Stomach smooth muscle (tissue), 2 donors: Measurements from ENCODE around the gene CALN1.

Experiments used
- H3K27ac ChIP-seq: one replicate; pipeline ENCODE4 v1.7.0; 2013; ENCODE audit warnings: mild to moderate bottlenecking, low read length, inconsistent platforms
- H3K27me3 ChIP-seq, 2 donors: one replicate each; pipeline ENCODE4 v1.7.0; 2013; ENCODE audit warnings: low read length in 2 of 2; ENCODE audit not compliant: insufficient read depth in 2 of 2, control insufficient read depth in 1 of 2
- H3K36me3 ChIP-seq, 2 donors: one replicate each; pipeline ENCODE4 v1.7.0; 2013; ENCODE audit warnings: low read length in 2 of 2; ENCODE audit not compliant: control insufficient read depth in 2 of 2, insufficient read depth in 2 of 2
- H3K4me1 ChIP-seq: one replicate; pipeline ENCODE4 v1.7.0; 2013; ENCODE audit warnings: low read length; ENCODE audit not compliant: control insufficient read depth, insufficient read depth
- H3K4me3 ChIP-seq, 2 donors: one replicate each; pipeline ENCODE4 v1.7.0; 2013; ENCODE audit warnings: low read length in 2 of 2
- H3K9ac ChIP-seq, 2 donors: one replicate each; pipeline ENCODE4 v1.7.0; 2013; ENCODE audit warnings: low read length in 2 of 2, mild to moderate bottlenecking in 1 of 2
- H3K9me3 ChIP-seq, 2 donors: one replicate each; pipeline ENCODE4 v1.7.0; 2013; ENCODE audit warnings: low read length in 2 of 2; ENCODE audit not compliant: control insufficient read depth in 2 of 2
- donor health status: healthy.
- donor health status: Pancreatic carcinoma.

The CALN1 gene

DNA sequence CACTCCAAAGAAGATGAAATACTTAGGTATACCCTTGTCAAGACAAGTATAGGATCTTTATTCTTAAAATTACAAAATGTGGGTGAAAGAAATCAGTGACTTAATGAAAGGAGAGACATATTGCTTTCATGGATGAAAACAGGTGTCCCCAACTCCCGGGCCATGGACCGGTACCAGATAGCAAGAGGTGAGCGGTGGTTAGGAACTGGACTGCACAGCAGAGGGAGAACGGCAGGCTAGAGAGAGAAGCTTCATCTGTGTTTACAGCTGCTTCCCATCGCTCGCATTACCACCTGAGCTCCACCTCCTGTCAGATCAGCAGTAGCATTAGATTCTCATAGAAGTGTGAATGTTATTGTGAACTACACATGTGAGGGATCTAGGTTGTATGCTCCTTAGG lies 408.9 kb downstream of the CALN1 start:
- Histone ChIP-seq H3K27me3 (no peaks in the 10 kb centered on the region), H3K9ac (no peak overlapping the region), H3K4me3 (no peak overlapping the region), H3K9me3 (no peaks in the 10 kb centered on the region), H3K36me3 (no peaks in the 10 kb centered on the region), H3K27ac (no peak overlapping the region), H3K4me1 (no peaks in the 10 kb centered on the region)

DNA sequence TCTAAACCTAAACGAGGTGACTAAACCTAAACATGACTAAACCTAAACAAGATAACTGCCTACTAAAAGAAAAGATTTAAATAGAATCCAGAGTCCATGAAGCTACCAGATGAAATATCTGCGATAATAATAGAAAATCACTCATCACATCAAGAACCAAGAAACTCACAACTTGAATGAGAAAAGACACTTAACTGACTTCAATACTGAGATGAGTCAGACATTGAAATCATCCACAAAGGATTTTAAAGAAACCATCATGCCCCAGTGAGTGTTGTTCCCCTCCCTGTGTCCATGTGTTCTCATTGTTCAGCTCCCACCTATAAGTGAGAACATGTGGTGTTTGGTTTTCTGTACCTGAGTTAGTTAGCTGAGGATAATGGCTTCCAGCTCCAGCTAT lies 416.0 kb downstream of the CALN1 start:
- Histone ChIP-seq H3K4me1 (no peaks in the 10 kb centered on the region), H3K36me3 (no peaks in the 10 kb centered on the region)

DNA sequence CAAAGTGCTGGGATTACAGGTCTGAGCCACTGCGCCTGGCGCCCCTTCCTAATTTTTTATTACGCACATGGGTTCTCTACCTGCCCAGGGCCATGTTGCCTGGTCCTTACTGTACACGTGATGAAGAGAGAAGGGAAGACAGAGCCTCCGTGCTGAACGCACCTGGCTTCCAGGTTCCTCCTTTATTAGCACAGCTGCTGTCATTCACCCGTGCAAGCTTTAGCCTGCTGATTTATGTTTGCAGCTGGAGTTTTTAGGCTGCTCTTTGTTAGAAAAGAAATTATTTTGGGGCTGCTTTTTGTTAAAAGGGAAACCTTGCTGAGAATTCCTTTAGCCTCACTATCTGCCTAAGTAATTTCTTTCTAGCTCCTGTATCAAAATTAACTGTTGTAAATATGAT lies 417.0 kb downstream of the CALN1 start:
- Histone ChIP-seq H3K27ac (no peak overlapping the region), H3K27me3 (no peaks in the 10 kb centered on the region), H3K36me3 (no peaks in the 10 kb centered on the region), H3K9ac (no peak overlapping the region), H3K9me3 (no peaks in the 10 kb centered on the region), H3K4me3 (no peak overlapping the region), H3K4me1 (no peaks in the 10 kb centered on the region)

More for the DNA sequence above, 416.0 kb downstream of the CALN1 start:
- Histone ChIP-seq H3K27me3 (no peaks in the 10 kb centered on the region), H3K9me3 (no peaks in the 10 kb centered on the region), H3K27ac (no peak overlapping the region), H3K9ac (no peak overlapping the region), H3K4me3 (no peak overlapping the region)

DNA sequence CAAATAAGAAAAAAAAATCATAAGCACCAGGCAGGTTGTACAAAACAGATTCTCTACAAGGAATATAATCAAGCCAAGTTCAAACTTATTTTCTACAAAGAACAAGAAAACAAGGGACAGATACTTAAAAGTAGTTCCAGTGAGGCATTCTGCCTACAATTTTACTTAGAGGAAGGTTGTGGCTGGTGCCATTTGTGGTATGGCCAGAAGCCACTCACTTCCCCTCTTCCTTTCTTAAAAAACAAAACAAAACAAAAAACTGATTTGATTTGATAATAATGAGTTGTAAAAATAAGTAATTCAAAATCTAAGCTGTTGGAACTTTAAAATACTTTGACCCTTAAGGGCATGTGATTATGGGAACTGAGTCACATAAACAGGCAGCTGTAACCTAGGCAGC lies 420.6 kb downstream of the CALN1 start:
- H3K36me3 ChIP-seq = no peaks in the 10 kb centered on the region
- H3K9me3 ChIP-seq = peaks cover 0 to 2% of the 10 kb centered on the region in 2 donors
- no peak overlapping the region for H3K9ac ChIP-seq
- H3K4me1 ChIP-seq = no peaks in the 10 kb centered on the region
- H3K27ac ChIP-seq = no peak overlapping the region
- no peaks in the 10 kb centered on the region for H3K27me3 ChIP-seq
- no peak overlapping the region for H3K4me3 ChIP-seq

DNA sequence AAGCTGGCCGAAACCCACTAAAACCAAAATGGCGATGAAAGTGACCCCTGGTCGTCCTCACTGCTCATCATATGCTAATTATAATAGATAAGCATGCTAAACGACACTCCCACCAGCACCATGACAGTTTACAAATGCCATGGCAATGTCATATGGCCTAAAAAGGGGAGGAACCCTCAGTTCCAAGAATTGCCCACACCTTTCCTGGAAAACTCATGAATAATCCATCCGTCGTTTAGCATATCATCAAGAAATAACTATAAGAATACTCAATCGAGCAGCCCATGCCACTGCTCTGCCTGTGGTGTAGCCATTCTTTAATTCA lies 422.0 kb downstream of the CALN1 start:
- no peaks in the 10 kb centered on the region for H3K4me1 ChIP-seq
- H3K27ac ChIP-seq = no peak overlapping the region
- no peaks in the 10 kb centered on the region for H3K36me3 ChIP-seq
- H3K4me3 ChIP-seq = no peak overlapping the region
- H3K9me3 ChIP-seq = peaks cover 0 to 2% of the 10 kb centered on the region in 2 donors
- no peak overlapping the region for H3K9ac ChIP-seq
- no peaks in the 10 kb centered on the region for H3K27me3 ChIP-seq

DNA sequence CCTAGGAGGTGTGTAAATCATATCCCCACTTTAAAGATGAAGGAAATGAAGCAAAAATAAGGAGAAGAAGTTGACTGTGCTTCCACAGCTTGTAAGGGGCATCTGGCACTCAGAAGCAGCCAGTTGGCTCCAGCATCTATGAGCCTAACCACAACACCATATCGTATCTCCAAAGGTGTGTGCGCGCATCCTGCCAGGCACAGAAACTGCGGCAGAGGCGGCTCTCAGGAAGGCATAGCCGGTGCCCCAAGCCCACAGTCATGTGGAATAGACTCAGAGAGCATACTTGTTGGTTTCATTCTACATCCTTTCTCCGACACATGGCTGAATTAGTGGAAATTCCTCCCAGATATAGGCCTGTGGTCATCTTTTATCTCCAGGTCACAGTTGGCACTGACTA lies 423.9 kb downstream of the CALN1 start:
- no peak overlapping the region for H3K27ac ChIP-seq
- H3K36me3 ChIP-seq = no peaks in the 10 kb centered on the region
- H3K9me3 ChIP-seq = peaks cover 2 to 3% of the 10 kb centered on the region in 2 donors
- H3K9ac ChIP-seq = no peak overlapping the region
- H3K4me1 ChIP-seq = no peaks in the 10 kb centered on the region
- no peak overlapping the region for H3K4me3 ChIP-seq
- no peaks in the 10 kb centered on the region for H3K27me3 ChIP-seq

DNA sequence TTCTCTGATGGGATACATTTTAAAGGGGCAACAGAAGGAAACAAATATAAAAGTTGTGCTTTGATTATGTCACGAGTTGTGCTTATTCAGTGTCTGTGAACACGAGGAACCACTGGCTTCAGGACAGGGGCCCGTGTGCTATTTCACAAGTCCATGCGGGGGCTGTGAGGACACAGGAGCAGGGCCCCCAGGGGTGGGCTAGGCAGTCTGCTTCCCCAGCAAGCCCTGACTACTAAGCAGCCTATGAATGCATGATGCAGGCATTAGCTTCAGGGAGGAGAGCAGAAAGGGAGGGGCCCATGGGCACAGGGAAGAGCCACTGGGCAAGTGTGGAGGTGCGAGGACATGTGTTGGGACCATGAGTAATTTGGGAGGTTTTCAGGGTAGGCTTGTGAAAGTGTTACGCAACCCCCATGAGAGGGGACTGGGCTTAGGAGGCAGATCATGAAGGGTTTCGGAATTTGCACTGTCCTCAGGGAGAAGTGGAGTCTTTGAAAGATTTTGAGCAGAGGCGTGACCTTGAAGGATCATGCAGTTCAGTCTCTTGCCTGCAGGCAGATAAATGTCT lies 424.9 kb downstream of the CALN1 start:
- no peak overlapping the region for H3K9ac ChIP-seq
- no peaks in the 10 kb centered on the region for H3K4me1 ChIP-seq
- H3K27ac ChIP-seq = no peak overlapping the region
- no peaks in the 10 kb centered on the region for H3K36me3 ChIP-seq
- H3K9me3 ChIP-seq = peaks cover 2 to 3% of the 10 kb centered on the region in 2 donors
- H3K4me3 ChIP-seq = no peak overlapping the region
- H3K27me3 ChIP-seq = no peaks in the 10 kb centered on the region

DNA sequence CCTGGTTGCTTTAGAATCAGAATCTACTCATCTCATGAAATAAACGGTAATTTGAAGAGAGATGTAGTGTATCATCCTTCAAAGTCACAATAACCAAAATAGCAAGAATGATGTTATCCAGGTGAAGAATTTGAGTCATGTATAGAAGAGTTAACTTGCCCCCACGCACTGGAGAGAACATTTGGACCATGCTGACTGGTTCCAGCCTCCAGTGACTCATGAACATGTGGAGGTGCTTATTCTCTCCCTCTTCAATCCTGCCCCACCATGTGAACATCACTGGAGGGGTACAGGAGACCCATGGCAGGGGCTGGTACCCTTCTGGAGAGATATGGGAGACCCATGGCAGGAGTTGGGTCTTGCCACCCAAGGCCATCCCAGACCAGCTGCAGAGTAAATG lies 427.8 kb downstream of the CALN1 start:
- no peaks in the 10 kb centered on the region for H3K4me1 ChIP-seq
- H3K9ac ChIP-seq = no peak overlapping the region
- H3K27me3 ChIP-seq = no peaks in the 10 kb centered on the region
- H3K27ac ChIP-seq = no peak overlapping the region
- no peak overlapping the region for H3K4me3 ChIP-seq
- H3K36me3 ChIP-seq = no peaks in the 10 kb centered on the region
- peaks cover 2 to 3% of the 10 kb centered on the region in 2 donors for H3K9me3 ChIP-seq

DNA sequence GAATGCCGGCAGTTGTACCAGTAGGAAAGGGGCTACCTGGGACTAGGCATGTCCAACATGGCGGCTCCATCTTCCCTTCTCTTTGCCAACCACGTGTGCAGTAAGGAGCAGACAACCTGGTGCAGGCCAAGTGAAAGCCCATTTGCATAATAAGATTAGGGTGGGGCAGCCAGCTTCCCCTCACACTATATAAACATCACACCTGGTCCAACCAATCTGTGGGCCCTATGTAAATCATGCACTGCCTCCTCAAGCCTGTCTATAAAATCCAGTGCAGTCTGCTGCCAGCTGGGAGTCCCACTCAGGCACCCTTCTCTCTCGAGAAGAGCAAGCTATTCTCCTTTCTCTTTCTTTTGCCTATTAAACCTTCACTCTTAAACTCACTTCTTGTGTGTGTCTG lies 429.3 kb downstream of the CALN1 start:
- no peaks in the 10 kb centered on the region for H3K4me1 ChIP-seq
- H3K4me3 ChIP-seq = no peak overlapping the region
- no peaks in the 10 kb centered on the region for H3K27me3 ChIP-seq
- H3K9me3 ChIP-seq = peaks cover 0 to 3% of the 10 kb centered on the region in 2 donors
- no peaks in the 10 kb centered on the region for H3K36me3 ChIP-seq
- H3K9ac ChIP-seq = no peak overlapping the region
- H3K27ac ChIP-seq = no peak overlapping the region

DNA sequence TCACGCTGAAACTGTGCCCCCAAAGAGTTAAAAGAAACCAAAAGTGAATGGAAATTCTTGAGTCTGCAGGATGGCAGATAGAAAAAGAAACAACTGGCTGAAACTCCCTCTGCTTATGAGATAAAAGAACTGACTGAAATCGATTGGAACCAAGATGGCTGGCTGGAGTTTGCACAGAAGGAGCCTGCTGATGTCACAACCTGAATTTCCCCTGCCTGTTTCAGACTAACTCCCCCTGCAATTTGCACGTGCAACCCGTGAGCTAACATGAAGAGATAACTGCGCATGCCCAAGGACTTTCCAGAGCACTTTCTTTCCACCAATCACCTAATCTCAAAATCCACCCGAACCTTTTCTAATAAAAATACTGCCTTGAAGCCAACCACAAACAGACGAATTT lies 435.5 kb downstream of the CALN1 start:
- no peaks in the 10 kb centered on the region for H3K4me1 ChIP-seq
- H3K36me3 ChIP-seq = no peaks in the 10 kb centered on the region
- no peak overlapping the region for H3K4me3 ChIP-seq
- H3K27ac ChIP-seq = no peak overlapping the region
- H3K27me3 ChIP-seq = no peaks in the 10 kb centered on the region
- no peak overlapping the region for H3K9ac ChIP-seq
- H3K9me3 ChIP-seq = peaks cover 0 to 5% of the 10 kb centered on the region in 2 donors

DNA sequence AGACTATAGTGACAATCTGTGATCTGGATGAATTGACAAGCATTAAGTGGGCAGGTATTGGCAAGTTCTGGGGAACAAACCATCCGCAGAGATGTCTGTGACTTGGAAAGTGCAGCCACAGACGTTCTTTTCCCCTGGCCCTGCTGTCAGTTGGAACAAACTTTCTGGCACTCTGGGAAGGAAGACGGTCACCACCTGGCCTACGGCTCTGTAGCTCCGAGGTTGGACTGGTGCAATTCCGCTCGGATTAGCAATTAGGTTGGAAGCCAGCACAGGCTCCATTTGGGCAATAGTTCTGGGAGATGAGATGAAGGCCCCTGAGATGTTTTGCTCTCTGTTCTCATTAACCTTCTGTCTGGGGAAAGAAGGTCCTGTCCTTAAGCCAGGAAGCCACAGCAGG lies 437.5 kb downstream of the CALN1 start:
- no peak overlapping the region for H3K4me3 ChIP-seq
- no peaks in the 10 kb centered on the region for H3K27me3 ChIP-seq
- no peak overlapping the region for H3K9ac ChIP-seq
- no peak overlapping the region for H3K27ac ChIP-seq
- no peaks in the 10 kb centered on the region for H3K4me1 ChIP-seq
- H3K9me3 ChIP-seq = peaks cover 0 to 5% of the 10 kb centered on the region in 2 donors
- H3K36me3 ChIP-seq = no peaks in the 10 kb centered on the region
